Dendritic cell treated with granulocyte-macrophage colony-stimulating factor and Interleukin-4, amounts not matched to agents 40 ng/mL and 50 ng/mL, for 4 days (primary cell): Measurements from ENCODE around the gene PLEKHO2.

Experiments used
- H3K27ac Mint-ChIP-seq: one replicate; pipeline ENCODE4 v1.8.0; 2022; ENCODE audit warnings: mild to moderate bottlenecking, mixed read lengths
- H3K27me3 Mint-ChIP-seq: one replicate; pipeline ENCODE4 v1.8.0; 2022; ENCODE audit warnings: mild to moderate bottlenecking, mixed read lengths
- H3K36me3 Mint-ChIP-seq: one replicate; pipeline ENCODE4 v1.8.0; 2022; ENCODE audit warnings: low read depth, mixed read lengths
- H3K4me1 Mint-ChIP-seq: one replicate; pipeline ENCODE4 v1.8.0; 2022; ENCODE audit warnings: low read depth, mixed read lengths
- H3K4me3 Mint-ChIP-seq: one replicate; pipeline ENCODE4 v1.8.0; 2022; ENCODE audit warnings: mild to moderate bottlenecking, moderate library complexity, mixed read lengths
- H3K9me3 Mint-ChIP-seq: one replicate; pipeline ENCODE4 v1.8.0; 2022; ENCODE audit warnings: mixed read lengths
- intact Hi-C: fragments of 100-400 bp; cut with micrococcal nuclease; formaldehyde crosslinking; loops from one replicate; pipeline ENCODE4 v1.15.0; 2022

Gene PLEKHO2

DNA sequence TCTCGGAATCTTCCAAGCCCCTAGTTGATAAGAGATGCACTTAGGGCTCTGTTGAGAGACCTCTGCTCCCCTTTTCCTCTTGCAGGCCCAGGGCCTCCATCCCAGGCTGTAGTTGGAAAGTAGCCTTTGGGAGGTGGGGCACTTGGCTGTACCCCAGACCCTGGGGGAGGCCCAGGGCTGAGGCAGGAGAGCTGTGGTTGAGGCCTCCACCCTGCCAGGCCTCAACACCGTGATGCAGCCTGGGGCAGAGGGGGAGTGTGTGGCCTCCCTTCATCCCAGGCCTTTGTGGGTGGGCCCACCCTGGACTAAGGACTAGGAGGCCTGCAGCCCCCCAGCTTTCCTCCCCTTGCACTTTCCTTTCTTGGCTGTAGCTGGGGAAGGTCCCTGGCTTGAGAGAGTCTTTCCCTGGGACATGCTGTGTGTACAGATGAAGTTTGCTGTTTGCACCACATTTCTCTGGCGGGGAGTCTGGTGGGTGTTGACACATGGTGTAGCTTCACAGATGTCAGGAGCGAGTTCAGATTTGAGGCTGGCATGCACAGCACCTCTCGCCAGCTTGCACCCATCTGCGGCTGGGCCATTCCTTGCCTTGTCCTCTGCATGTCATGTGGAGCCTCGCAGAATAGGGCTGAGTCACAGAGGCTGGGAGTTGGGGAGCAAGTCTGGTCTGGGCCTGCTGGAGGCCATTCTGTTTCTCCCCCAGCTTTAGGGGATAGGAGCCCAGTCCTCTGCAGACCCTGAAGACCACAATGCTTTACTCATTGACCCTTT, 13.7 kb downstream of the PLEKHO2 start:
- Mint-ChIP-seq H3K4me3 (peak overlapping the region; percentile 37), H3K4me1 (peaks cover 92% of the 10 kb centered on the region), H3K27ac (peak overlapping the region; percentile 84), H3K9me3 (no peaks in the 10 kb centered on the region), H3K27me3 (no peaks in the 10 kb centered on the region), H3K36me3 (peaks cover 100% of the 10 kb centered on the region)
- intact Hi-C loops, result no loop called here

GRCh38 chr15:64856429-64857145, 14.9 kb downstream of the PLEKHO2 start:
- H3K4me1 Mint-ChIP-seq, result peaks cover 92% of the 10 kb centered on the region
- peak overlapping the region; percentile 30 for H3K4me3 Mint-ChIP-seq
- peaks cover 100% of the 10 kb centered on the region for H3K36me3 Mint-ChIP-seq
- no peaks in the 10 kb centered on the region for H3K27me3 Mint-ChIP-seq
- H3K9me3 Mint-ChIP-seq, result no peaks in the 10 kb centered on the region
- H3K27ac Mint-ChIP-seq, result peak overlapping the region; percentile 84
- intact Hi-C loops, result no loop called here

DNA sequence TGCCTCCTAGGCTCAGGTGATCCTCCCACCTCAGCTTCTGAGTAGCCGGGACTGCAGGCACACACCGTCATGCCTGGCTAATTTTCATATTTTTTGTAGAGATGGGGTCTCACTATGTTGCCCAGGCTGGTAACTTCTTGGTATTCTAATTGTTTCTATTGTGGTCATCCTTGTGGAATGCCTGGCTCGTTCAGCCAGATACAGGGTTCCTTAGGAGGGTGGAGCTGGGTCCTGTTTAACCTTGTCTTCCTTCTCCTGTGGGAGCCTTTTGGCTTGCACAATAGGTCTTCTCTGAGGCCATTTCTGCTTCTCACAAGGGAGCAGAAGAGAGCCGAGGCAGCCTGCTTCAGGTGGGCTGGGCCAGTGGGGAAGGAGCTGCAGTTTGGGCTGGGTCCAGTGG, 15.7 kb downstream of the PLEKHO2 start:
- intact Hi-C loops, result no loop called here
- no peaks in the 10 kb centered on the region for H3K9me3 Mint-ChIP-seq
- H3K27me3 Mint-ChIP-seq, result no peaks in the 10 kb centered on the region
- H3K36me3 Mint-ChIP-seq, result peaks cover 100% of the 10 kb centered on the region
- H3K27ac Mint-ChIP-seq, result peak overlapping the region; percentile 84
- peaks cover 92% of the 10 kb centered on the region for H3K4me1 Mint-ChIP-seq
- H3K4me3 Mint-ChIP-seq, result no peak overlapping the region

DNA sequence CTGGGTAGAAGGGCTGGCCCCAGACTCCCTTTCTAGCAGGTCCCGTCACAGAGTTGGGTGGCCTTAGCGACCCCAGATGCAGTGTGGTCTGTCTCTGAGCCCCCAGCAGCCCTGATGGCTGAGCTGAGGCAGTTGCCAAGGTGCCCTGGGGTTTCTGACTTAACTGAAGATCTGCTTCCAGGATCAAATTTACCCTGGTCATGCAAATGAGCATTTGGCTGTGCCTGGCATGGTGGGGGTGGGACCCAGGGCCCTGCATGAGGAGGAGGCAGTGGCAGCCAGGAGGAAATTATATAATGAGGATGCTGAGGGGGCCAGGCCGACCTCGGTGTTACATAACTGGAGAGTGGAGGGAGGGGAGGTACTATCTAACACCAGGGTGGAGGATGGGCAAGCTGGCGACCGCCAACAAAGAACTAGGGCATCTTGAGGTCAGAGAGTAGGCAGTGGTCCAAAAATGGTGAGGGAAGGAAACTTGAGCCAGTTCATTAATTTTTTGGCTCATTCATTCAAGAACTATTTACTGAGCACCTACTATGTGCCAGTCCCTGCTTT, 16.4 kb downstream of the PLEKHO2 start:
- Mint-ChIP-seq H3K27ac (peak overlapping the region; percentile 52), H3K4me3 (no peak overlapping the region), H3K4me1 (peaks cover 96% of the 10 kb centered on the region), H3K36me3 (peaks cover 100% of the 10 kb centered on the region), H3K27me3 (no peaks in the 10 kb centered on the region), H3K9me3 (no peaks in the 10 kb centered on the region)
- intact Hi-C loops, result no loop called here

DNA sequence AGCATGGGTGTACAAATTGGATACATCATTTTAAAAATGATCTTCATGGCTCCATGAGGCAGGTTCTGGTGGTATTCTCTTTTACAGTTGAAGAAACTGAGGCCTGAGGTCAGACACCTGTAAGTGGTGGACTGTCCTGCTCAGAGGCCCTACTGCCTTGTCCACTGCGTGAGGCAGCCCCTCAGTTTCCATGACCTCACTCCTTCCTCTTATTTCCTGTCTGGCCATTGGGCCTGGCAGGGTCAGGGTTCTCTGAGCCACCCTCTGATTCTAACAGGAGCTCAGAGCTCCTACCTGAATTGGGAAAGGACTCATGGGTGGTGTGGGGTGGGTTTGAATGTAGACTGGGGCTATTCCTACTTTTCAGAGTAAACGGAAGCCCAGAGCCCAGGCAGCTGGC, 17.5 kb downstream of the PLEKHO2 start:
- H3K27ac Mint-ChIP-seq, result peak overlapping the region; percentile 8
- H3K4me1 Mint-ChIP-seq, result peaks cover 93% of the 10 kb centered on the region
- no peak overlapping the region for H3K4me3 Mint-ChIP-seq
- peaks cover 100% of the 10 kb centered on the region for H3K36me3 Mint-ChIP-seq
- intact Hi-C loops, result no loop called here
- H3K9me3 Mint-ChIP-seq, result no peaks in the 10 kb centered on the region
- no peaks in the 10 kb centered on the region for H3K27me3 Mint-ChIP-seq

- peaks cover 93% of the 10 kb centered on the region for H3K4me1 Mint-ChIP-seq
- no peak overlapping the region for H3K4me3 Mint-ChIP-seq
- H3K9me3 Mint-ChIP-seq, result no peaks in the 10 kb centered on the region
- H3K36me3 Mint-ChIP-seq, result peaks cover 100% of the 10 kb centered on the region
- H3K27me3 Mint-ChIP-seq, result no peaks in the 10 kb centered on the region
- intact Hi-C loops, result no loop called here
- H3K27ac Mint-ChIP-seq, result peak overlapping the region; percentile 65
Observed at GRCh38 chr15:64861331-64861730, 19.6 kb downstream of the PLEKHO2 start.

DNA sequence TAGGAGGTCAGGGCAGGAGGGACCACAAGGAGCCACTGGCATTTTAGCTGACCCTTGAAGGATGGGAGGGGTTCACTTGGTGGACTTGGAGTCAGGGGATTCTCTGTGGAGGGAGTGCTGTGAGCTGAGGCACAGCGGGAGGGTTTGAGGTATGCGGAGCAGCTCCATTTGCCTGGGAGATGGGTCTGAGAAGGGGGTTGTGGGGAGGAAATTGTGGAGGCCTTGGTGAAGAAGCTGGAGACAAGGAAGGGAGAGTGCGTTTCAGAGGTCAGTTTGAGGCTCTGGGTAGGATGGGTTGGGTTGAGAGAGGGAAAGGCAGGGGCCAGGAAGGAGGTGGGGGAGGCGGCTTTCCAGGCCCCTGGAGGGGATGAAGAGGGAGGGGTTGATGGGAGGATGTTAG, 20.2 kb downstream of the PLEKHO2 start:
- Mint-ChIP-seq H3K36me3 (peaks cover 100% of the 10 kb centered on the region), H3K4me1 (peaks cover 93% of the 10 kb centered on the region), H3K4me3 (no peak overlapping the region), H3K27me3 (no peaks in the 10 kb centered on the region), H3K27ac (peak overlapping the region; percentile 65), H3K9me3 (no peaks in the 10 kb centered on the region)
- intact Hi-C loops, result no loop called here

DNA sequence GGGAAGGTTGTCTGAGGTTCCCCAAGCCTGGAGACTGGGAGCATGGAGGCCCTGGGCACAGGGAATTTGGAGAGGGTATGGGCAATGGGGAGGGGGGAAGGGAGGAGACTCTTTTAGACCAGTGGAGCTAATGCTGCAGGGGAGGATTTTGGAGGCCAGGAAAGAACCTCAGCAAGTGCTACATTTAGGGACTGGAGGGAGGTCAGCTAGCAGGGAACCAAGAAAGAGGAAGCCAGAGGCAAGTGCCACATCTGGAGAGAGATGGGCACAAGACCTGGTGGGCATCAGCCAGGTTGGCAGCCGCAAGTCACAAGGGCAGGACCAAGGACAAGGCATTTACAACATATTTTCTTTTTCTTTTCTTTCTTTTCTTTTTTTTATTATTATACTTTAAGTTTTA, 20.7 kb downstream of the PLEKHO2 start:
- Mint-ChIP-seq H3K36me3 (peaks cover 100% of the 10 kb centered on the region), H3K27ac (peak overlapping the region; percentile 65), H3K9me3 (no peaks in the 10 kb centered on the region), H3K4me3 (no peak overlapping the region), H3K4me1 (peaks cover 93% of the 10 kb centered on the region), H3K27me3 (no peaks in the 10 kb centered on the region)
- intact Hi-C loops, result no loop called here

DNA sequence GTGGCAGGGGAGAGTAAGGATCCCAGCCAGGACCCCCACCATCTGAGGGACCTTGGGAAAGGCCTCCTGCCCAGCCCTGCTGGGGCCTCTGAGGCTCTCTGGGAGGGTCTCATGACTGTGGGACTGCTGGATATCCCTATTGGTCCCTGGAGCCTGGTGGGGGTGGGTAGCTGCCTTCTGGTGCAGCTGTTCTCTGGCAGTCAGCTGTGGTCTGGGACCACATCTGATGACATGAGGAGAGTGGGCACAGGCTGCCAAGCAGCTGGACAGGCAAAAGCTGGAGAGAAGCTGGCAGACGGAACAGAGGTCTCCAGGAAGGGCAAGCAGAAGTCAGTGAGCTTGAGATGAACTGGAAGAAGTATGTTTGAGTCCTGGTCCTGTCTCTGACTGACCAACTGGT, 22.4 kb downstream of the PLEKHO2 start:
- Mint-ChIP-seq H3K4me3 (no peak overlapping the region), H3K36me3 (peaks cover 97% of the 10 kb centered on the region), H3K27ac (peak overlapping the region; percentile 74), H3K27me3 (no peaks in the 10 kb centered on the region), H3K9me3 (no peaks in the 10 kb centered on the region), H3K4me1 (peaks cover 86% of the 10 kb centered on the region)
- intact Hi-C loops, result no loop called here

GRCh38 chr15:64865126-64865997, 23.6 kb downstream of the PLEKHO2 start:
- H3K36me3 Mint-ChIP-seq, result peaks cover 97% of the 10 kb centered on the region
- no peaks in the 10 kb centered on the region for H3K27me3 Mint-ChIP-seq
- intact Hi-C loops, result no loop called here
- no peak overlapping the region for H3K4me3 Mint-ChIP-seq
- peaks cover 87% of the 10 kb centered on the region for H3K4me1 Mint-ChIP-seq
- H3K27ac Mint-ChIP-seq, result peak overlapping the region; percentile 74
- no peaks in the 10 kb centered on the region for H3K9me3 Mint-ChIP-seq

- H3K27ac Mint-ChIP-seq, result peak overlapping the region; percentile 74
- H3K4me1 Mint-ChIP-seq, result peaks cover 87% of the 10 kb centered on the region
- H3K36me3 Mint-ChIP-seq, result peaks cover 93% of the 10 kb centered on the region
- intact Hi-C loops, result no loop called here
- no peaks in the 10 kb centered on the region for H3K9me3 Mint-ChIP-seq
- H3K27me3 Mint-ChIP-seq, result no peaks in the 10 kb centered on the region
- H3K4me3 Mint-ChIP-seq, result no peak overlapping the region
Observed at GRCh38 chr15:64865998-64866520, 24.3 kb downstream of the PLEKHO2 start.

DNA sequence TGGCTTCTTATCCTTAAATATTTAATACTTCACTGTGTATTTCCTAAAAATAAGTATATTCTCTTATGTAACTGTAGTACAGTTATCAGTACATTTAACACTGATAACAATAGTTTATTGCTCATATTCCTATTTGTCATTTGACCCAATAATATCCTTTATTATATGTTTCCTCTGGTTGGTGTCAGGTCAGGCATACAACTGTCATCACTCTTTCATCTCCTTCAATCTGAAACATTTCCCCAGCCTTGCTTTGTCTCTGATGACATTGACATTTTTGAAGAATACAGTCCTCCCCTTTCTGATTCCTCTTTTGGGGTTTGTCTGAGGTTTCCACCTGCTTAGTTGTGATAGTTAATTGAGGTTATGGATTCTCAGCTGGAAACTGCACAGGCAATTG, 27.8 kb downstream of the PLEKHO2 start:
- H3K27ac Mint-ChIP-seq, result peak overlapping the region; percentile 86
- H3K9me3 Mint-ChIP-seq, result no peaks in the 10 kb centered on the region
- H3K4me3 Mint-ChIP-seq, result no peak overlapping the region
- H3K36me3 Mint-ChIP-seq, result peaks cover 84% of the 10 kb centered on the region
- intact Hi-C loops, result no loop called here
- H3K27me3 Mint-ChIP-seq, result no peaks in the 10 kb centered on the region
- peaks cover 90% of the 10 kb centered on the region for H3K4me1 Mint-ChIP-seq

DNA sequence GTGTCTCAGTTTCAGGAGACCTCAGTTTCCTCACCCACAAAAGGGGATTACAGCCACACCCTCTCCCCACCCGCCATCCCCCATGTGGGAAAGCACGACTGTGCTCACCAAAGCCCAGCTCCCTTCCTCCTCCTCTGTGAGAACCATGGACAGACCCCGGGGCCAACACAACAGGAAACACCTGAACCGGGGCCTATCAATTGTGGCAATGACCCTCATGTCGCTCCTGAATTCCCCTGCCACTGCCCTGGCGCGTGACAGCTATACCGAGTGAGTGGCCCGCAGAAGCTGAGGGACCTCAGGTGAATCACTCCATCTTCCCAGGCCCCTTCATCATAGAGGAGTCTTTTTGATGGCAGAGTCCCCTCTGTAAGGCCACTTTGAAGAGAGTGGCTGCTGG, 28.6 kb downstream of the PLEKHO2 start:
- Mint-ChIP-seq H3K9me3 (no peaks in the 10 kb centered on the region), H3K4me1 (peaks cover 90% of the 10 kb centered on the region), H3K36me3 (peaks cover 75% of the 10 kb centered on the region), H3K27ac (peak overlapping the region; percentile 86), H3K27me3 (no peaks in the 10 kb centered on the region), H3K4me3 (no peak overlapping the region)
- intact Hi-C loops, result no loop called here
